HG03558 (cell line): ENCODE data around the gene KRTAP10-2.
"Not testable (repeated sequence)": the region's sequence is repeated elsewhere in the genome, so short reads cannot be mapped to it uniquely, and the experiment has no call there.

Experiments
- ATAC-seq: cut with Tn5 transposase; IDR thresholded peaks from one replicate; pipeline ENCODE4 v1.9.1; 2021; ENCODE audit warnings: moderate number of reproducible peaks; ENCODE audit not compliant: unreplicated experiment; ENCODE audit errors: extremely low read depth

The KRTAP10-2 gene

DNA sequence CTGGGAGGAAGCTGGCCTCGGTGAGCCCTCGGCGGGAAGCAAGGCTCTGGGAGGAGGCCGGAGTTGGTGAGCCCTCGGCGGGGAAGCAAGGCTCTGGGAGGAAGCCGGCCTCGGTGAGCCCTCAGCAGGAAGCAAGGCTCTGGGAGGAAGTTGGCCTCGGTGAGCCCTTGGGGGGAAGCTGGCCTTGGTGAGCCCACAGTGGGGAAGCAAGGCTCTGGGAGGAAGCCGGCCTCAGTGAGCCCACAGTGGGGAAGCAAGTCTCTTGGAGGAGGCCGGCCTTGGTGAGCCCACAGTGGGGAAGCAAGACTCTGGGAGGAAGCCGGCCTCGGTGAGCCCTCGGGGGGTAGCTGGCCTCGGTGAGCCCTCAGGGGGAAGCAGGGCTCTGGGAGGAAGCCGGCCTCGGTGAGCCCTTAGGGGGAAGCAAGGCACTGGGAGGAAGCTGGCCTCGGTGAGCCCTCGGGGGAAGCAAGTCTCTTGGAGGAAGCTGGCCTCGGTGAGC is 47.4 kb downstream of the KRTAP10-2 start:
- ATAC-seq, result no peak

- not testable (repeated sequence) for ATAC-seq
Observed at GRCh38 chr21:44503006-44503889, 48.1 kb downstream of the KRTAP10-2 start.

GRCh38 chr21:44502171-44502958 is 48.9 kb downstream of the KRTAP10-2 start:
- no peak for ATAC-seq
